ENCODE measurements around the gene KCNC1. TPM values are rescaled to one million over a fixed set of nuclear protein-coding genes. Genes with fewer than 3 reads are reported as not detected.

Gene KCNC1
- total and polyA plus RNA-seq, 2 of the 13 experiments (the other 11 are each of a cell fraction or from before 2014, with no cell fraction given): 0.01 to 0.04 TPM

- peak; percentile 76; the same call in 1 of the 2 replicates for TF ChIP-seq MXD3 (CRISPR knock-in tag; IDR thresholded peaks at IDR 0.05)
- TF ChIP-seq ZEB1 (IDR thresholded peaks at IDR 0.05; ENCODE audit: insufficient replicate concordance, low read depth): peak; percentile 65
- peak; percentile 90 for TF ChIP-seq MIER2 (CRISPR knock-in tag; IDR thresholded peaks at IDR 0.05)
- TF ChIP-seq ZNF891 (CRISPR knock-in tag; IDR thresholded peaks at IDR 0.05): no peak
- TF ChIP-seq SMARCC2 (IDR thresholded peaks at IDR 0.05): no peak
- no peak for TF ChIP-seq CBX2 (IDR thresholded peaks at IDR 0.05; ENCODE audit: low read depth, low read length)
- TF ChIP-seq CBX2 (CRISPR knock-in tag; IDR thresholded peaks at IDR 0.05; ENCODE audit: low read depth): no peak
- TF ChIP-seq ZNF549 (CRISPR knock-in tag; IDR thresholded peaks at IDR 0.05): no peak
- TF ChIP-seq KLF9 (CRISPR knock-in tag; IDR thresholded peaks at IDR 0.05; ENCODE audit: low read depth): no peak
- TF ChIP-seq TCF12 (IDR thresholded peaks at IDR 0.05): no peak
- TF ChIP-seq TCF12 (CRISPR knock-in tag; IDR thresholded peaks at IDR 0.05): peak; percentile 92
- peak; percentile 94 for TF ChIP-seq ERF (CRISPR knock-in tag; IDR thresholded peaks at IDR 0.05)
- TF ChIP-seq ZNF605 (CRISPR knock-in tag; IDR thresholded peaks at IDR 0.05): peak; percentile 94
- peak; percentile 92 for TF ChIP-seq ZNF276 (CRISPR knock-in tag; IDR thresholded peaks at IDR 0.05; ENCODE audit: low read depth)
- no peak for TF ChIP-seq SNRNP70 (IDR thresholded peaks at IDR 0.05; ENCODE audit: low read depth, low read length)
- TF ChIP-seq GATA4 (IDR thresholded peaks at IDR 0.05; ENCODE audit: borderline replicate concordance, low read depth): 0 out of 2 replicates have a peak, but pooled peaks have one; percentile 25
- no peak for TF ChIP-seq IRF1 (CRISPR knock-in tag; IDR thresholded peaks at IDR 0.05; ENCODE audit: low read depth)
- TF ChIP-seq RBAK (CRISPR knock-in tag; IDR thresholded peaks at IDR 0.05): peak; percentile 82
- TF ChIP-seq ZNF670 (CRISPR knock-in tag; IDR thresholded peaks at IDR 0.05; ENCODE audit: borderline replicate concordance): peak; percentile 75; the same call in 1 of the 2 replicates
- peak; percentile 92 for TF ChIP-seq RERE (CRISPR knock-in tag; IDR thresholded peaks at IDR 0.05; ENCODE audit: low read depth)
- TF ChIP-seq HDAC2 (CRISPR knock-in tag; IDR thresholded peaks at IDR 0.05): peak; percentile 99
- TF ChIP-seq CENPBD1 (CRISPR knock-in tag; IDR thresholded peaks at IDR 0.05; ENCODE audit: borderline replicate concordance, low read depth): no peak
- peak; percentile 57; the same call in 1 of the 2 replicates for TF ChIP-seq ZNF232 (CRISPR knock-in tag; IDR thresholded peaks at IDR 0.05; ENCODE audit: borderline replicate concordance)
Observed at GRCh38 chr11:17770048-17770652, 35.6 kb downstream of the KCNC1 start (continued).

Measured in HepG2 (cell line).